HPDE6-E6E7 (cell line): ENCODE results near the gene HOXD9.

ENCODE experiments used
- DNase-seq: peaks from one replicate; pipeline ENCODE4 v3.0.0; 2011; ENCODE audit warnings: missing footprints; ENCODE audit errors: extremely low spot score

HOXD9 gene

GRCh38 chr2:176122683-176123410 lies at the start of gene HOXD9:
Gene HOXD9, plus strand, starts transcription at chr2:176122719. Its CDS starts 50 bp downstream, at chr2:176122769.
- DNase-seq, result no peak

GRCh38 chr2:176072951-176073904 lies 49.3 kb upstream of the HOXD9 start:
- DNase-seq, result no peak

GRCh38 chr2:176074919-176075425 lies 47.5 kb upstream of the HOXD9 start:
- no peak for DNase-seq

GRCh38 chr2:176075481-176075880 lies 47.0 kb upstream of the HOXD9 start:
- DNase-seq, result no peak

GRCh38 chr2:176076063-176076462 lies 46.5 kb upstream of the HOXD9 start:
- DNase-seq, result no peak

- DNase-seq, result no peak
Measured at GRCh38 chr2:176076796-176077195, 45.7 kb upstream of the HOXD9 start.

GRCh38 chr2:176078541-176079284 lies 43.8 kb upstream of the HOXD9 start:
- DNase-seq, result no peak

GRCh38 chr2:176079285-176079830 lies 43.2 kb upstream of the HOXD9 start:
- DNase-seq, result no peak

- no peak for DNase-seq
Measured at GRCh38 chr2:176079831-176080539, 42.5 kb upstream of the HOXD9 start.

GRCh38 chr2:176080540-176081375 lies 41.8 kb upstream of the HOXD9 start:
- DNase-seq, result no peak

- DNase-seq, result no peak
Measured at GRCh38 chr2:176081376-176081836, 41.1 kb upstream of the HOXD9 start.

- DNase-seq, result no peak
Measured at GRCh38 chr2:176081837-176082524, 40.5 kb upstream of the HOXD9 start.

GRCh38 chr2:176082525-176082823 lies 40.0 kb upstream of the HOXD9 start:
- DNase-seq, result no peak

- DNase-seq, result no peak
Measured at GRCh38 chr2:176082824-176083751, 39.4 kb upstream of the HOXD9 start.

GRCh38 chr2:176083796-176084261 lies 38.7 kb upstream of the HOXD9 start, which contains the start of gene EVX2:
Gene EVX2, minus strand, starts transcription at chr2:176083962. Its CDS starts 186 bp downstream, at chr2:176083776.
- no peak for DNase-seq

GRCh38 chr2:176084611-176085119 lies 37.9 kb upstream of the HOXD9 start:
- no peak for DNase-seq

GRCh38 chr2:176085120-176085788 lies 37.3 kb upstream of the HOXD9 start:
- no peak for DNase-seq
